Keratinocyte (primary cell): ENCODE results near the gene TBCE. TPM values are rescaled to one million over a fixed set of nuclear protein-coding genes. Genes with fewer than 3 reads are reported as not detected.

Source experiments
- DNase-seq: peaks from one replicate; pipeline ENCODE4 v3.0.0-alpha.2; 2011; ENCODE audit warnings: low read depth, missing footprints, low spot score
- FAIRE-seq: peaks from 2 replicates; lab custom pipeline; 2011; peaks lifted over from hg19 to GRCh38; lab: Jason Lieb, UNC
- H2AFZ ChIP-seq: 2 replicates; pipeline ENCODE4 v1.6.0; 2012; ENCODE audit warnings: low read length, control low read depth, inconsistent platforms; ENCODE audit not compliant: control insufficient read depth
- H3K27ac ChIP-seq: 2 replicates; pipeline ENCODE4 v1.5.1; 2011; ENCODE audit warnings: low read length; ENCODE audit not compliant: control insufficient read depth, insufficient read depth
- H3K27me3 ChIP-seq: 3 replicates; pipeline ENCODE4 v1.6.0; 2011; ENCODE audit warnings: low read length; ENCODE audit not compliant: control insufficient read depth, insufficient read depth; ENCODE audit errors: extremely low read depth
- H3K36me3 ChIP-seq, 2 experiments: 2 replicates in 1 of 2; 3 replicates in 1 of 2; pipeline ENCODE4 v1.5.1; 2011; ENCODE audit warnings: low read length in 2 of 2, mild to moderate bottlenecking in 1 of 2; ENCODE audit not compliant: control insufficient read depth in 2 of 2, insufficient read depth in 2 of 2; ENCODE audit errors: extremely low read depth in 1 of 2
- H3K4me1 ChIP-seq: 3 replicates; pipeline ENCODE4 v1.5.1; 2011; ENCODE audit warnings: low read length; ENCODE audit not compliant: control insufficient read depth, insufficient read depth; ENCODE audit errors: extremely low read depth
- H3K4me2 ChIP-seq: 3 replicates; pipeline ENCODE4 v1.6.0; 2011; ENCODE audit warnings: low read depth, low read length; ENCODE audit not compliant: control insufficient read depth, insufficient read depth; ENCODE audit errors: extremely low read depth
- H3K4me3 ChIP-seq, 3 experiments: fragments of 200-600 bp in 1 of 3; sonication (generic) in 1 of 3; 2 replicates in 2 of 3; 3 replicates in 1 of 3; pipeline ENCODE4 v1.5.1; 2011 to 2016; ENCODE audit warnings: low read length in 3 of 3, mild to moderate bottlenecking in 3 of 3, control low read depth in 2 of 3, inconsistent platforms in 1 of 3, low read depth in 1 of 3, mixed read lengths in 1 of 3, mixed run types in 1 of 3, moderate library complexity in 1 of 3; ENCODE audit not compliant: control insufficient read depth in 2 of 3, insufficient read depth in 2 of 3; ENCODE audit errors: extremely low read depth in 1 of 3
- H3K79me2 ChIP-seq: 2 replicates; pipeline ENCODE4 v1.6.0; 2012; ENCODE audit warnings: low read length; ENCODE audit not compliant: control insufficient read depth, insufficient read depth
- H3K9ac ChIP-seq: 3 replicates; pipeline ENCODE4 v1.6.0; 2011; ENCODE audit warnings: low read length; ENCODE audit not compliant: control insufficient read depth, insufficient read depth; ENCODE audit errors: extremely low read depth
- H3K9me1 ChIP-seq: 3 replicates; pipeline ENCODE4 v1.6.0; 2011; ENCODE audit warnings: low read length; ENCODE audit not compliant: control insufficient read depth, insufficient read depth; ENCODE audit errors: extremely low read depth
- H3K9me3 ChIP-seq: 2 replicates; pipeline ENCODE4 v1.5.1; 2012; ENCODE audit warnings: low read depth, low read length; ENCODE audit not compliant: control insufficient read depth
- H4K20me1 ChIP-seq: 3 replicates; pipeline ENCODE4 v1.6.0; 2011; ENCODE audit warnings: low read length; ENCODE audit not compliant: control insufficient read depth, insufficient read depth; ENCODE audit errors: extremely low read depth
- CTCF ChIP-seq, 3 experiments: IDR thresholded peaks in 1 of 3; conservative IDR thresholded peaks in 1 of 3; optimal IDR thresholded peaks in 1 of 3; 2 replicates in 2 of 3; 3 replicates in 1 of 3; pipeline versions ENCODE3 to v1.5.1; 2011; ENCODE audit warnings: low read length in 3 of 3, mild to moderate bottlenecking in 3 of 3, moderate library complexity in 2 of 3, control low read depth in 1 of 3, inconsistent platforms in 1 of 3; ENCODE audit not compliant: insufficient read depth in 2 of 3; ENCODE audit errors: extremely low read depth in 1 of 3
- EZH2 ChIP-seq: IDR thresholded peaks from one replicate; pipeline ENCODE4 v1.6.1; 2012; ENCODE audit warnings: inconsistent platforms, mild to moderate bottlenecking, low read length, moderate library complexity
- dilution Hi-C: fragments of 300-500 bp; cut with MboI; formaldehyde crosslinking; loops from one replicate; pipeline ENCODE4 v1.7.0; 2020; ENCODE audit warnings: low sequenced_read_pairs; ENCODE audit not compliant: extremely low pct_ligation_motif_present
- polyA plus RNA-seq, 5 experiments: library from polyadenylated mRNA; depleted of rRNA in 3 of 5; stranded (reverse) in 3 of 5; stranded (forward) in 1 of 5; unstranded in 1 of 5; fragments of >200 nt; gene quantifications; 1 replicate in 1 of 5; 2 replicates in 3 of 5; 3 replicates in 1 of 5; pipeline versions ENCODE4 v1.2.1 to v1.2.3, GENCODE V29; 2011 to 2012; ENCODE audit warnings: missing spikeins in 2 of 5, low read depth in 1 of 5, low replicate concordance in 1 of 5

The TBCE gene
- polyA plus RNA-seq, 1 donor (not counting 4 experiments of a cell fraction or from before 2014, with no cell fraction given): 27.5 TPM

GRCh38 chr1:235421751-235422150 is 54.5 kb downstream of the TBCE start:
- Histone ChIP-seq H3K36me3 (no peaks in the 10 kb centered on the region), H2AFZ (no peak overlapping the region), H3K79me2 (peaks cover 2% of the 10 kb centered on the region), H3K4me3 (no peak overlapping the region), H3K9ac (no peak overlapping the region), H3K4me1 (peaks cover 2% of the 10 kb centered on the region), H3K27ac (no peak overlapping the region), H4K20me1 (no peaks in the 10 kb centered on the region), H3K9me1 (no peaks in the 10 kb centered on the region), H3K27me3 (no peaks in the 10 kb centered on the region), H3K4me2 (no peak overlapping the region), H3K9me3 (no peaks in the 10 kb centered on the region)
- FAIRE-seq (no peak), DNase-seq (no peak)
- no peak for TF ChIP-seq EZH2
- no peak for TF ChIP-seq CTCF (optimal IDR thresholded peaks at IDR 0.05 in 1 of 3, IDR thresholded peaks at IDR 0.05 in 1 of 3, conservative IDR thresholded peaks at IDR 0.05 in 1 of 3; ENCODE audit: extremely low read depth in 1 of 3, insufficient read depth in 2 of 3, low read length in 3 of 3)
- dilution Hi-C loops: no loop called here

- Histone ChIP-seq H2AFZ (no peak overlapping the region), H3K36me3 (peaks cover 0 to 4% of the 10 kb centered on the region in 2 experiments), H3K9me3 (no peaks in the 10 kb centered on the region), H3K4me2 (no peak overlapping the region), H3K79me2 (peaks cover 2% of the 10 kb centered on the region), H3K4me1 (no peaks in the 10 kb centered on the region), H3K4me3 (no peak overlapping the region), H3K9ac (no peak overlapping the region), H3K27ac (no peak overlapping the region), H3K27me3 (no peaks in the 10 kb centered on the region), H3K9me1 (no peaks in the 10 kb centered on the region), H4K20me1 (no peaks in the 10 kb centered on the region)
- dilution Hi-C loops: no loop called here
- DNase-seq (no peak), FAIRE-seq (no peak)
- TF ChIP-seq CTCF (optimal IDR thresholded peaks at IDR 0.05 in 1 of 3, IDR thresholded peaks at IDR 0.05 in 1 of 3, conservative IDR thresholded peaks at IDR 0.05 in 1 of 3; ENCODE audit: extremely low read depth in 1 of 3, insufficient read depth in 2 of 3, low read length in 3 of 3) (no peak), EZH2 (no peak)
These were observed 56.0 kb downstream of the TBCE start for GRCh38 chr1:235423214-235423652.
